ENCODE measurements around the gene BBS1.

Gene BBS1

DNA sequence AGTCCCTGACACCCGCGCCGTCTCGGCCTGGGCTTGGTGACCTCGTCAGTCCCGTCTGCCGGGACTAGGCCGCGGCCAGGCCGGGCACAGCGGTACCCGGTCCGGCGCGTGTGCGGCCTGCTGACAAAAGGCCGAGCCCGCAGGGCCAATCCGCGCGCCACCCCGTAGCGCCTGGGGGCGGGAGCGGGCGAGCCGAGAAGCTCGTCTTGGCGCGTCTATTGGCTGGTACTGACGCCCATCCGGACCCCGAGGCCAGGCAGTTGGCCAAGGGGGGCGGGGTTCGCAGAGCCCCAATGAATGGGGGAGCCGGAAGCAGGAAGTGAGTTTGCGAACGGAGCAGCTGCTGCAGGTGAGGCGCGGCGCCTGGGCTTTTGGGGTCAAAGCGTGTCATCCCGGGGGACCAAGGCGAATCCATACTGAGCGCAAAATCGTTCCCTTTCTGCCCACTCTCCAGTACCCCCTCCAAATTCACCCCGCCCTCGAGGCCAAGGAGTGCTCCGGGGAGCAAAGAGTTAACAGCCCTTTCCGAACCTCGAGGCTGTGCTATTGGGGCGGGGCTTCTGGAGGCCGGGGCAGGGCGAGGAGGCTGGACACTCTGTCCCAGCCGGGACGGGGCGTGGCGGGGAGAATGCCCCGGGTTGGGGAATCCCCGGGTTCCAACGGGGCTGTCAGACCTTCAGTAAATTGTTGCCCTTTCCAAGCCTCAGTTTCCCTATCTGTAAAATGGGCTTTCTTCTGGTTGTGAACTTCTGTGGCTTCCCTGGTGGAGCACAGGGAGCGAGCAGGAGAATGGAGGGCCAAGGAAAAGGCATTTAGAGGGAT lies 30.1 kb upstream of the BBS1 start, which contains the start of gene DPP3 (continued):
- TF ChIP-seq, protein P1, sequence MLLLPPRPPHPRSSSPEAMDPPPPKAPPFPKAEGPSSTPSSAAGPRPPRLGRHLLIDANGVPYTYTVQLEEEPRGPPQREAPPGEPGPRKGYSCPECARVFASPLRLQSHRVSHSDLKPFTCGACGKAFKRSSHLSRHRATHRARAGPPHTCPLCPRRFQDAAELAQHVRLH (tag by site-specific recombination; IDR thresholded peaks at IDR 0.05) = 0 out of 2 replicates have a peak, but pooled peaks have one; percentile 32
- TF ChIP-seq ZBTB8A (tag by site-specific recombination; IDR thresholded peaks at IDR 0.05) (peak; percentile 40; the same call in 1 of the 2 replicates), ZNF311 (tag by site-specific recombination; IDR thresholded peaks at IDR 0.05; ENCODE audit: borderline replicate concordance) (no peak), ZEB2 (tag by site-specific recombination; IDR thresholded peaks at IDR 0.05) (peak; percentile 77), ZNF654 (tag by site-specific recombination; IDR thresholded peaks at IDR 0.05; ENCODE audit: low read depth) (no peak), GLIS2 (tag by site-specific recombination; IDR thresholded peaks at IDR 0.05) (peak; percentile 98), ZNF16 (tag by site-specific recombination; IDR thresholded peaks at IDR 0.05; ENCODE audit: low read depth) (no peak), ZNF558 (tag by site-specific recombination; IDR thresholded peaks at IDR 0.05) (no peak), ZNF223 (tag by site-specific recombination; IDR thresholded peaks at IDR 0.05) (no peak), ZNF184 (tag by site-specific recombination; IDR thresholded peaks at IDR 0.05) (no peak), OSR2 (tag by site-specific recombination; IDR thresholded peaks at IDR 0.05) (no peak), ZNF138 (tag by site-specific recombination; IDR thresholded peaks at IDR 0.05; ENCODE audit: borderline replicate concordance) (no peak), KLF8 (tag by site-specific recombination; IDR thresholded peaks at IDR 0.05) (no peak), HOXD13 (CRISPR knock-in tag; IDR thresholded peaks at IDR 0.05; ENCODE audit: borderline replicate concordance) (no peak), ZNF391 (tag by site-specific recombination; IDR thresholded peaks at IDR 0.05; ENCODE audit: borderline replicate concordance, low read depth) (no peak), IKZF3 (tag by site-specific recombination; IDR thresholded peaks at IDR 0.05) (no peak), ZNF549 (tag by site-specific recombination; IDR thresholded peaks at IDR 0.05) (no peak), ZNF239 (tag by site-specific recombination; IDR thresholded peaks at IDR 0.05) (no peak), WT1 (tag by site-specific recombination; IDR thresholded peaks at IDR 0.05) (no peak)
- TF ChIP-seq, protein P2, sequence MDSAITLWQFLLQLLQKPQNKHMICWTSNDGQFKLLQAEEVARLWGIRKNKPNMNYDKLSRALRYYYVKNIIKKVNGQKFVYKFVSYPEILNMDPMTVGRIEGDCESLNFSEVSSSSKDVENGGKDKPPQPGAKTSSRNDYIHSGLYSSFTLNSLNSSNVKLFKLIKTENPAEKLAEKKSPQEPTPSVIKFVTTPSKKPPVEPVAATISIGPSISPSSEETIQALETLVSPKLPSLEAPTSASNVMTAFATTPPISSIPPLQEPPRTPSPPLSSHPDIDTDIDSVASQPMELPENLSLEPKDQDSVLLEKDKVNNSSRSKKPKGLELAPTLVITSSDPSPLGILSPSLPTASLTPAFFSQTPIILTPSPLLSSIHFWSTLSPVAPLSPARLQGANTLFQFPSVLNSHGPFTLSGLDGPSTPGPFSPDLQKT (IDR thresholded peaks at IDR 0.05; ENCODE audit: borderline replicate concordance, low read depth, low read length) = peak; percentile 42; the same call in 1 of the 2 replicates
- TF ChIP-seq, protein P3, sequence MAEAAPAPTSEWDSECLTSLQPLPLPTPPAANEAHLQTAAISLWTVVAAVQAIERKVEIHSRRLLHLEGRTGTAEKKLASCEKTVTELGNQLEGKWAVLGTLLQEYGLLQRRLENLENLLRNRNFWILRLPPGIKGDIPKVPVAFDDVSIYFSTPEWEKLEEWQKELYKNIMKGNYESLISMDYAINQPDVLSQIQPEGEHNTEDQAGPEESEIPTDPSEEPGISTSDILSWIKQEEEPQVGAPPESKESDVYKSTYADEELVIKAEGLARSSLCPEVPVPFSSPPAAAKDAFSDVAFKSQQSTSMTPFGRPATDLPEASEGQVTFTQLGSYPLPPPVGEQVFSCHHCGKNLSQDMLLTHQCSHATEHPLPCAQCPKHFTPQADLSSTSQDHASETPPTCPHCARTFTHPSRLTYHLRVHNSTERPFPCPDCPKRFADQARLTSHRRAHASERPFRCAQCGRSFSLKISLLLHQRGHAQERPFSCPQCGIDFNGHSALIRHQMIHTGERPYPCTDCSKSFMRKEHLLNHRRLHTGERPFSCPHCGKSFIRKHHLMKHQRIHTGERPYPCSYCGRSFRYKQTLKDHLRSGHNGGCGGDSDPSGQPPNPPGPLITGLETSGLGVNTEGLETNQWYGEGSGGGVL (tag by site-specific recombination; IDR thresholded peaks at IDR 0.05) = no peak
- TF ChIP-seq, protein P4, sequence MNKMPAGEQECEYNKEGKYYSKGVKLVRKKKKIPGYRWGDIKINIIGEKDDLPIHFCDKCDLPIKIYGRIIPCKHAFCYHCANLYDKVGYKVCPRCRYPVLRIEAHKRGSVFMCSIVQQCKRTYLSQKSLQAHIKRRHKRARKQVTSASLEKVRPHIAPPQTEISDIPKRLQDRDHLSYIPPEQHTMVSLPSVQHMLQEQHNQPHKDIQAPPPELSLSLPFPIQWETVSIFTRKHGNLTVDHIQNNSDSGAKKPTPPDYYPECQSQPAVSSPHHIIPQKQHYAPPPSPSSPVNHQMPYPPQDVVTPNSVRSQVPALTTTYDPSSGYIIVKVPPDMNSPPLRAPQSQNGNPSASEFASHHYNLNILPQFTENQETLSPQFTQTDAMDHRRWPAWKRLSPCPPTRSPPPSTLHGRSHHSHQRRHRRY (tag by site-specific recombination; IDR thresholded peaks at IDR 0.05) = no peak
- TF ChIP-seq, protein P5, sequence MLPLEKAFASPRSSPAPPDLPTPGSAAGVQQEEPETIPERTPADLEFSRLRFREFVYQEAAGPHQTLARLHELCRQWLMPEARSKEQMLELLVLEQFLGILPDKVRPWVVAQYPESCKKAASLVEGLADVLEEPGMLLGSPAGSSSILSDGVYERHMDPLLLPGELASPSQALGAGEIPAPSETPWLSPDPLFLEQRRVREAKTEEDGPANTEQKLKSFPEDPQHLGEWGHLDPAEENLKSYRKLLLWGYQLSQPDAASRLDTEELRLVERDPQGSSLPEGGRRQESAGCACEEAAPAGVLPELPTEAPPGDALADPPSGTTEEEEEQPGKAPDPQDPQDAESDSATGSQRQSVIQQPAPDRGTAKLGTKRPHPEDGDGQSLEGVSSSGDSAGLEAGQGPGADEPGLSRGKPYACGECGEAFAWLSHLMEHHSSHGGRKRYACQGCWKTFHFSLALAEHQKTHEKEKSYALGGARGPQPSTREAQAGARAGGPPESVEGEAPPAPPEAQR (tag by site-specific recombination; IDR thresholded peaks at IDR 0.05) = no peak
- TF ChIP-seq, protein P6, sequence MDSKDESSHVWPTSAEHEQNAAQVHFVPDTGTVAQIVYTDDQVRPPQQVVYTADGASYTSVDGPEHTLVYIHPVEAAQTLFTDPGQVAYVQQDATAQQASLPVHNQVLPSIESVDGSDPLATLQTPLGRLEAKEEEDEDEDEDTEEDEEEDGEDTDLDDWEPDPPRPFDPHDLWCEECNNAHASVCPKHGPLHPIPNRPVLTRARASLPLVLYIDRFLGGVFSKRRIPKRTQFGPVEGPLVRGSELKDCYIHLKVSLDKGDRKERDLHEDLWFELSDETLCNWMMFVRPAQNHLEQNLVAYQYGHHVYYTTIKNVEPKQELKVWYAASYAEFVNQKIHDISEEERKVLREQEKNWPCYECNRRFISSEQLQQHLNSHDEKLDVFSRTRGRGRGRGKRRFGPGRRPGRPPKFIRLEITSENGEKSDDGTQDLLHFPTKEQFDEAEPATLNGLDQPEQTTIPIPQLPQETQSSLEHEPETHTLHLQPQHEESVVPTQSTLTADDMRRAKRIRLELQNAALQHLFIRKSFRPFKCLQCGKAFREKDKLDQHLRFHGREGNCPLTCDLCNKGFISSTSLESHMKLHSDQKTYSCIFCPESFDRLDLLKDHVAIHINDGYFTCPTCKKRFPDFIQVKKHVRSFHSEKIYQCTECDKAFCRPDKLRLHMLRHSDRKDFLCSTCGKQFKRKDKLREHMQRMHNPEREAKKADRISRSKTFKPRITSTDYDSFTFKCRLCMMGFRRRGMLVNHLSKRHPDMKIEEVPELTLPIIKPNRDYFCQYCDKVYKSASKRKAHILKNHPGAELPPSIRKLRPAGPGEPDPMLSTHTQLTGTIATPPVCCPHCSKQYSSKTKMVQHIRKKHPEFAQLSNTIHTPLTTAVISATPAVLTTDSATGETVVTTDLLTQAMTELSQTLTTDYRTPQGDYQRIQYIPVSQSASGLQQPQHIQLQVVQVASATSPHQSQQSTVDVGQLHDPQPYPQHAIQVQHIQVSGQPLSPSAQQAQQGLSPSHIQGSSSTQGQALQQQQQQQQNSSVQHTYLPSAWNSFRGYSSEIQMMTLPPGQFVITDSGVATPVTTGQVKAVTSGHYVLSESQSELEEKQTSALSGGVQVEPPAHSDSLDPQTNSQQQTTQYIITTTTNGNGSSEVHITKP (tag by site-specific recombination; IDR thresholded peaks at IDR 0.05) = peak; percentile 83
- TF ChIP-seq, protein P7, sequence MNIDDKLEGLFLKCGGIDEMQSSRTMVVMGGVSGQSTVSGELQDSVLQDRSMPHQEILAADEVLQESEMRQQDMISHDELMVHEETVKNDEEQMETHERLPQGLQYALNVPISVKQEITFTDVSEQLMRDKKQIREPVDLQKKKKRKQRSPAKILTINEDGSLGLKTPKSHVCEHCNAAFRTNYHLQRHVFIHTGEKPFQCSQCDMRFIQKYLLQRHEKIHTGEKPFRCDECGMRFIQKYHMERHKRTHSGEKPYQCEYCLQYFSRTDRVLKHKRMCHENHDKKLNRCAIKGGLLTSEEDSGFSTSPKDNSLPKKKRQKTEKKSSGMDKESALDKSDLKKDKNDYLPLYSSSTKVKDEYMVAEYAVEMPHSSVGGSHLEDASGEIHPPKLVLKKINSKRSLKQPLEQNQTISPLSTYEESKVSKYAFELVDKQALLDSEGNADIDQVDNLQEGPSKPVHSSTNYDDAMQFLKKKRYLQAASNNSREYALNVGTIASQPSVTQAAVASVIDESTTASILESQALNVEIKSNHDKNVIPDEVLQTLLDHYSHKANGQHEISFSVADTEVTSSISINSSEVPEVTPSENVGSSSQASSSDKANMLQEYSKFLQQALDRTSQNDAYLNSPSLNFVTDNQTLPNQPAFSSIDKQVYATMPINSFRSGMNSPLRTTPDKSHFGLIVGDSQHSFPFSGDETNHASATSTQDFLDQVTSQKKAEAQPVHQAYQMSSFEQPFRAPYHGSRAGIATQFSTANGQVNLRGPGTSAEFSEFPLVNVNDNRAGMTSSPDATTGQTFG (tag by site-specific recombination; IDR thresholded peaks at IDR 0.05; ENCODE audit: borderline replicate concordance) = no peak

Measured in HEK293 (cell line).